ENCODE measurements around the gene EIF2AK3. TPM values are rescaled to one million over a fixed set of nuclear protein-coding genes. Genes with fewer than 3 reads are reported as not detected.
A peak's percentile ranks its signal among the peaks of the same experiment; 100 is the strongest.

The EIF2AK3 gene
- total RNA-seq (10 to 100 TPM; 26.1 to 36.5 (median 28.6) TPM), polyA plus RNA-seq (10 to 100 TPM in 1 of 2 donors, 1 to 10 TPM in 1; 3.2 to 11.2 TPM), total RNA-seq (78.1 reads per million, percentile 80 among the genes with 10 or more reads in this experiment)

GRCh38 chr2:88627055-88627855 is at the start of gene EIF2AK3:
EIF2AK3 (minus strand) TSS chr2:88627464; CDS start chr2:88627274, 190 bp downstream.
- Mint-ChIP-seq H3K36me3 (no peaks in the 10 kb centered on the region), H3K4me1 (peaks cover 5 to 19% (median 13%) of the 10 kb centered on the region in 7 donors)
- POLR2A ChIA-PET, result interaction anchor here (0.5 to 3.5 kb wide), 6 partner anchors 14 to 173 kb away, joined by 3 to 26 read pairs (median 4); partner anchors contain the start of gene RPIA

GRCh38 chr2:88673363-88673762 is 46.1 kb upstream of the EIF2AK3 start:
- no peak overlapping the region for H3K27ac Mint-ChIP-seq
- H3K27ac ChIP-seq (ENCODE audit: low read depth, low read length), result no peak overlapping the region
- POLR2A ChIA-PET, result no interaction called here
- intact Hi-C loops (cut with micrococcal nuclease), result loop anchor here (5.0 to 10.0 kb wide), 3 partner anchors 341 to 611 kb away; no protein-coding TSS in a partner anchor
- H3K36me3 ChIP-seq (ENCODE audit: control insufficient read depth in 2 of 3, insufficient read depth in 3 of 3, low read length in 3 of 3), result no peaks in the 10 kb centered on the region
- no peak overlapping the region for H3K4me3 ChIP-seq (ENCODE audit: low read length)
- no peak for DNase-seq
- no peak for ATAC-seq
- no peaks in the 10 kb centered on the region for H3K9me3 ChIP-seq (ENCODE audit: control insufficient read depth in 2 of 3, low read length in 3 of 3)
- CTCF ChIA-PET, result interaction anchor here (0.7 to 5.9 kb wide), 3 partner anchors 10 to 81 kb away, joined by 3 to 66 read pairs (median 5); no protein-coding TSS in a partner anchor
- peaks cover 0 to 5% (median 0%) of the 10 kb centered on the region in 5 donors for H3K27me3 Mint-ChIP-seq
- H3K36me3 Mint-ChIP-seq, result peaks cover 0 to 4% (median 0%) of the 10 kb centered on the region in 5 donors
- H3K4me3 Mint-ChIP-seq, result no peak overlapping the region
- no peaks in the 10 kb centered on the region for H3K4me1 ChIP-seq (ENCODE audit: control insufficient read depth in 2 of 2, insufficient read depth in 2 of 2, low read length in 2 of 2)
- no peaks in the 10 kb centered on the region for H3K27me3 ChIP-seq (ENCODE audit: control insufficient read depth in 2 of 2, insufficient read depth in 2 of 2, low read length in 2 of 2)
- peaks cover 0 to 6% (median 0%) of the 10 kb centered on the region in 7 donors for H3K4me1 Mint-ChIP-seq
- no peaks in the 10 kb centered on the region for H3K9me3 Mint-ChIP-seq

More at GRCh38 chr2:88627055-88627855, at the start of gene EIF2AK3:
- ATAC-seq (peak; percentile 89), DNase-seq (peak; percentile 85 to 99 (median 97))
- Histone ChIP-seq H3K4me1 (ENCODE audit: control insufficient read depth in 2 of 2, insufficient read depth in 2 of 2, low read length in 2 of 2) (peaks cover 12 to 18% of the 10 kb centered on the region in 2 donors), H3K27me3 (ENCODE audit: control insufficient read depth in 2 of 2, insufficient read depth in 2 of 2, low read length in 2 of 2) (no peaks in the 10 kb centered on the region), H3K4me3 (ENCODE audit: low read length) (peak within 1 kb of the TSS; percentile 93), H3K27ac (ENCODE audit: low read depth, low read length) (peak within 1 kb of the TSS; percentile 96), H3K9me3 (ENCODE audit: control insufficient read depth in 2 of 3, low read length in 3 of 3) (no peaks in the 10 kb centered on the region), H3K36me3 (ENCODE audit: control insufficient read depth in 2 of 3, insufficient read depth in 3 of 3, low read length in 3 of 3) (peaks cover 0 to 3% (median 0%) of the 10 kb centered on the region in 3 experiments)
- intact Hi-C loops (cut with micrococcal nuclease), result loop anchor here (1.0 to 10.0 kb wide), 12 partner anchors 12 to 611 kb away; partner anchors contain the start of genes RPIA (in 2 of the 2), KRCC1 (in 1 of the 2) and RNU2-63P (in 1 of the 2)
- peak within 1 kb of the TSS in 7 of 9 donors; percentile 86 to 98 (median 95) for H3K27ac Mint-ChIP-seq
- H3K27me3 Mint-ChIP-seq, result no peaks in the 10 kb centered on the region
- CTCF ChIA-PET, result no interaction called here
- no peaks in the 10 kb centered on the region for H3K9me3 Mint-ChIP-seq
- peak within 1 kb of the TSS in 6 of 10 donors; percentile 94 to 98 (median 96) for H3K4me3 Mint-ChIP-seq

GRCh38 chr2:88671786-88672427 is 44.6 kb upstream of the EIF2AK3 start:
- Histone ChIP-seq H3K27ac (ENCODE audit: low read depth, low read length) (no peak overlapping the region), H3K4me1 (ENCODE audit: control insufficient read depth in 2 of 2, insufficient read depth in 2 of 2, low read length in 2 of 2) (no peaks in the 10 kb centered on the region), H3K27me3 (ENCODE audit: control insufficient read depth in 2 of 2, insufficient read depth in 2 of 2, low read length in 2 of 2) (no peaks in the 10 kb centered on the region), H3K4me3 (ENCODE audit: low read length) (no peak overlapping the region), H3K36me3 (ENCODE audit: control insufficient read depth in 2 of 3, insufficient read depth in 3 of 3, low read length in 3 of 3) (no peaks in the 10 kb centered on the region), H3K9me3 (ENCODE audit: control insufficient read depth in 2 of 3, low read length in 3 of 3) (no peaks in the 10 kb centered on the region)
- Mint-ChIP-seq H3K4me1 (peaks cover 0 to 6% (median 0%) of the 10 kb centered on the region in 7 donors), H3K4me3 (no peak overlapping the region), H3K9me3 (no peaks in the 10 kb centered on the region), H3K27ac (no peak overlapping the region), H3K36me3 (no peaks in the 10 kb centered on the region), H3K27me3 (peaks cover 0 to 5% (median 0%) of the 10 kb centered on the region in 5 donors)
- intact Hi-C loops (cut with micrococcal nuclease), result loop anchor here (1.0 to 10.0 kb wide), 5 partner anchors 45 to 610 kb away; partner anchors contain the start of gene EIF2AK3 (in 1 of the 2)
- peak in 6 of 9 donors; percentile 31 to 47 (median 45) for DNase-seq
- peak; percentile 81 for ATAC-seq
- CTCF ChIA-PET, result interaction anchor here (0.6 to 5.9 kb wide), 8 partner anchors 20 to 80 kb away, joined by 3 to 66 read pairs (median 3); no protein-coding TSS in a partner anchor
- POLR2A ChIA-PET, result no interaction called here

GRCh38 chr2:88669482-88670214 is 42.4 kb upstream of the EIF2AK3 start:
- Histone ChIP-seq H3K27me3 (ENCODE audit: control insufficient read depth in 2 of 2, insufficient read depth in 2 of 2, low read length in 2 of 2) (no peaks in the 10 kb centered on the region), H3K9me3 (ENCODE audit: control insufficient read depth in 2 of 3, low read length in 3 of 3) (no peaks in the 10 kb centered on the region), H3K4me1 (ENCODE audit: control insufficient read depth in 2 of 2, insufficient read depth in 2 of 2, low read length in 2 of 2) (no peaks in the 10 kb centered on the region), H3K4me3 (ENCODE audit: low read length) (no peak overlapping the region), H3K27ac (ENCODE audit: low read depth, low read length) (no peak overlapping the region), H3K36me3 (ENCODE audit: control insufficient read depth in 2 of 3, insufficient read depth in 3 of 3, low read length in 3 of 3) (no peaks in the 10 kb centered on the region)
- intact Hi-C loops (cut with micrococcal nuclease), result loop anchor here (1.0 to 10.0 kb wide), 8 partner anchors 22 to 607 kb away; partner anchors contain the start of genes EIF2AK3 (in 1 of the 2) and RPIA (in 1 of the 2)
- ATAC-seq (peak; percentile 73), DNase-seq (peak in 2 of 9 donors; percentile 11 to 18)
- Mint-ChIP-seq H3K9me3 (no peaks in the 10 kb centered on the region), H3K4me3 (no peak overlapping the region), H3K4me1 (peaks cover 0 to 6% (median 0%) of the 10 kb centered on the region in 7 donors), H3K36me3 (no peaks in the 10 kb centered on the region), H3K27ac (no peak overlapping the region), H3K27me3 (peaks cover 0 to 5% (median 0%) of the 10 kb centered on the region in 5 donors)
- POLR2A ChIA-PET, result no interaction called here
- CTCF ChIA-PET, result interaction anchor here (5.9 kb wide), 1 partner anchor 77 kb away, joined by 66 read pairs; no protein-coding TSS in a partner anchor

GRCh38 chr2:88668862-88669261 is 41.6 kb upstream of the EIF2AK3 start:
- Mint-ChIP-seq H3K36me3 (peaks cover 0 to 3% (median 0%) of the 10 kb centered on the region in 5 donors), H3K27ac (no peak overlapping the region), H3K9me3 (no peaks in the 10 kb centered on the region), H3K4me1 (peaks cover 0 to 6% (median 0%) of the 10 kb centered on the region in 7 donors), H3K4me3 (no peak overlapping the region), H3K27me3 (peaks cover 0 to 5% (median 0%) of the 10 kb centered on the region in 5 donors)
- Histone ChIP-seq H3K36me3 (ENCODE audit: control insufficient read depth in 2 of 3, insufficient read depth in 3 of 3, low read length in 3 of 3) (no peaks in the 10 kb centered on the region), H3K27ac (ENCODE audit: low read depth, low read length) (no peak overlapping the region), H3K4me1 (ENCODE audit: control insufficient read depth in 2 of 2, insufficient read depth in 2 of 2, low read length in 2 of 2) (no peaks in the 10 kb centered on the region), H3K4me3 (ENCODE audit: low read length) (no peak overlapping the region), H3K27me3 (ENCODE audit: control insufficient read depth in 2 of 2, insufficient read depth in 2 of 2, low read length in 2 of 2) (no peaks in the 10 kb centered on the region), H3K9me3 (ENCODE audit: control insufficient read depth in 2 of 3, low read length in 3 of 3) (no peaks in the 10 kb centered on the region)
- DNase-seq (no peak), ATAC-seq (no peak)
- intact Hi-C loops (cut with micrococcal nuclease), result loop anchor here (1.0 to 10.0 kb wide), 5 partner anchors 22 to 407 kb away; partner anchors contain the start of genes EIF2AK3 (in 1 of the 2) and RPIA (in 1 of the 2)
- CTCF ChIA-PET, result interaction anchor here (5.9 kb wide), 1 partner anchor 77 kb away, joined by 66 read pairs; no protein-coding TSS in a partner anchor
- POLR2A ChIA-PET, result no interaction called here
